ENCODE results near the gene SERPINA6. TPM values are rescaled to one million over a fixed set of nuclear protein-coding genes. Genes with fewer than 3 reads are reported as not detected.

SERPINA6 gene
- total RNA-seq, 1 experiment from 2014 or later = 4.5 TPM

- TF ChIP-seq, protein P1, sequence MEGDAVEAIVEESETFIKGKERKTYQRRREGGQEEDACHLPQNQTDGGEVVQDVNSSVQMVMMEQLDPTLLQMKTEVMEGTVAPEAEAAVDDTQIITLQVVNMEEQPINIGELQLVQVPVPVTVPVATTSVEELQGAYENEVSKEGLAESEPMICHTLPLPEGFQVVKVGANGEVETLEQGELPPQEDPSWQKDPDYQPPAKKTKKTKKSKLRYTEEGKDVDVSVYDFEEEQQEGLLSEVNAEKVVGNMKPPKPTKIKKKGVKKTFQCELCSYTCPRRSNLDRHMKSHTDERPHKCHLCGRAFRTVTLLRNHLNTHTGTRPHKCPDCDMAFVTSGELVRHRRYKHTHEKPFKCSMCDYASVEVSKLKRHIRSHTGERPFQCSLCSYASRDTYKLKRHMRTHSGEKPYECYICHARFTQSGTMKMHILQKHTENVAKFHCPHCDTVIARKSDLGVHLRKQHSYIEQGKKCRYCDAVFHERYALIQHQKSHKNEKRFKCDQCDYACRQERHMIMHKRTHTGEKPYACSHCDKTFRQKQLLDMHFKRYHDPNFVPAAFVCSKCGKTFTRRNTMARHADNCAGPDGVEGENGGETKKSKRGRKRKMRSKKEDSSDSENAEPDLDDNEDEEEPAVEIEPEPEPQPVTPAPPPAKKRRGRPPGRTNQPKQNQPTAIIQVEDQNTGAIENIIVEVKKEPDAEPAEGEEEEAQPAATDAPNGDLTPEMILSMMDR (IDR thresholded peaks at IDR 0.05; ENCODE audit: unreplicated experiment) = no peak
- CTCF ChIA-PET = no interaction called here
- Mint-ChIP-seq H3K4me3 (ENCODE audit: low read depth, unreplicated experiment) (no peak overlapping the region), H3K36me3 (ENCODE audit: insufficient read depth, unreplicated experiment) (peaks cover 10% of the 10 kb centered on the region), H3K4me1 (ENCODE audit: low read depth, unreplicated experiment) (no peaks in the 10 kb centered on the region), H3K9me3 (ENCODE audit: low read depth, unreplicated experiment) (peaks cover 10% of the 10 kb centered on the region), H3K27me3 (ENCODE audit: unreplicated experiment) (no peaks in the 10 kb centered on the region), H3K27ac (ENCODE audit: unreplicated experiment) (no peak overlapping the region)
- intact Hi-C loops (cut with micrococcal nuclease; ENCODE audit: unreplicated experiment) = no loop called here
- no TSS peak for BruUV-seq (replicated peaks)
- DNase-seq = no peak
Measured at GRCh38 chr14:94309721-94310120, 13.4 kb downstream of the SERPINA6 start.

DNA sequence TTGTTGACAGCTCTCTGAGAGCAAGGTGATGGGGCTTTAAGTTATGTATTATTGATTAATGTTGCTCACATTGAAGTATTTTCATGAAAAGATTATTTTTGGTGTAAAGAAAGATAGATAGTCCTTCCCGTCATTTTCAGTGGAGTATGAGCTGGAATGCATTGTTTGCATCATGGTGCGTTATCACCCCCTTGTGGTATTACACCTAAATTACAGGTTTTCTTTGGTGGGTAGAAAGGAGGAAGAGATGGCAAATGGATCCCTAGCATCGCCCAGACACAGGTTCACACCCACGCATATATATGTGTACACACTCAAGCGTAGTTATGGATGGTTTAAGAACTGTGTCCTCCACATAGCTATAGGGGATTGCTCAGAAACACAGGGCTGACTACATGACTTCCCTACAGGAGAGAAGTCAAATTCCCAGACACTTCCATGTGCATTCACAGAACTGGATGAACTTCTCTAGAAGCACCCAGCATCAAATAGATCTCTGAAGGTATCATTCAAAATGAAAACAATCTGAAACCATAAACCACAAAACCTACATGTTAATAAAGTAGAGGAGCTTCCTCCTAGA is 15.6 kb downstream of the SERPINA6 start:
- Mint-ChIP-seq H3K9me3 (ENCODE audit: low read depth, unreplicated experiment) (peaks cover 10% of the 10 kb centered on the region), H3K4me3 (ENCODE audit: low read depth, unreplicated experiment) (no peak overlapping the region), H3K27ac (ENCODE audit: unreplicated experiment) (no peak overlapping the region), H3K36me3 (ENCODE audit: insufficient read depth, unreplicated experiment) (peaks cover 10% of the 10 kb centered on the region), H3K27me3 (ENCODE audit: unreplicated experiment) (no peaks in the 10 kb centered on the region), H3K4me1 (ENCODE audit: low read depth, unreplicated experiment) (no peaks in the 10 kb centered on the region)
- no TSS peak for BruUV-seq (replicated peaks)
- DNase-seq = no peak
- intact Hi-C loops (cut with micrococcal nuclease; ENCODE audit: unreplicated experiment) = no loop called here
- TF ChIP-seq, protein P1 (IDR thresholded peaks at IDR 0.05; ENCODE audit: unreplicated experiment) = no peak
- CTCF ChIA-PET = interaction anchor here (0.9 kb wide), 1 partner anchor 58 kb away, joined by 3 read pairs; no protein-coding TSS in a partner anchor

DNA sequence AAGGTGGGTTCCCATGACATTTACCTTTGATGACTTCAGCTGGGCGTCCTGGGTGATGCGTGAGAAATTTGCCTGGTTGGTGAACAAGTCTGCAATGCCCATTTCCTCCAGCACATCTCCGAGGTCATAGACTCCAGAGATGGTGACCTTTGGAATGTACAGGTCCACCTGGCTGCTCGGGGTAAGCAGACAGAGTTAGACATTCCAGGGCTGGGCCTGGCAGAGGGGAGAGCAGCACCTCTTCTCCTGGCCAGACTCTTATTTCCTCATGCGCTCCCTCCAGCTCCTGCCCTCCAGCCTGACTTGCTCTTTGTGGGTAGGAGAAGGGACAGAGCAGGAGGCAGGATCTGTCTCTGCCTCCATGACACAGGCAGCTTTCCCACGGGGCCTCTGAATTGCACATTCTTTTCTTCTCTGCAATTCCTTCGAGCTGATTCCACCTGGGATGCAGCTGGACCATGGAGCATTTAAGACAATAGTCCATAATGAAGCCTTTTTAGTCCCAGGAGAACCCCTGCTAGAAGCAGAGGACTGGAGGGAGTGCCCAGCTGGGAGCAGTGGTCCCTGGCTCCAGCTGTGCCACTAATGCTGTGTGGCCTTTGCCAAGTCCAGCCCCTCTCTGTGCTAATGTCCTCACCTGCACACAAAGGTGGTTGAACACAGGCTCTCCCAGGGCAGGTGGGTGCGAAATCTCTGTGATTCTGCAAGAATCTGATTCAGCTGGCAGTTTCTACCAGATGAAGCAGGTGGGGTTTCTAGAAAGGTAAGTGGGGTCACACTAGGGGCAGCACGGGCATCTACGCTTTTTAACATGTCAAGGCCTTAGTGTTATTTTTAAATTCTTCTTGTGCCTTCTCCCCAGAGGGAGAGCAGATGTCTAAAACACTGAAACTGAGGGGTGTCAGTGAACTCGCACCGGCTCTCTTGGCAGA is 16.8 kb downstream of the SERPINA6 start:
- DNase-seq = no peak
- Mint-ChIP-seq H3K9me3 (ENCODE audit: low read depth, unreplicated experiment) (peaks cover 10% of the 10 kb centered on the region), H3K4me3 (ENCODE audit: low read depth, unreplicated experiment) (no peak overlapping the region), H3K4me1 (ENCODE audit: low read depth, unreplicated experiment) (no peaks in the 10 kb centered on the region), H3K27ac (ENCODE audit: unreplicated experiment) (no peak overlapping the region), H3K36me3 (ENCODE audit: insufficient read depth, unreplicated experiment) (peaks cover 10% of the 10 kb centered on the region), H3K27me3 (ENCODE audit: unreplicated experiment) (no peaks in the 10 kb centered on the region)
- intact Hi-C loops (cut with micrococcal nuclease; ENCODE audit: unreplicated experiment) = no loop called here
- CTCF ChIA-PET = no interaction called here
- TF ChIP-seq, protein P1 (IDR thresholded peaks at IDR 0.05; ENCODE audit: unreplicated experiment) = no peak
- no TSS peak for BruUV-seq (replicated peaks)

- intact Hi-C loops (cut with micrococcal nuclease; ENCODE audit: unreplicated experiment) = no loop called here
- no TSS peak for BruUV-seq (replicated peaks)
- peaks cover 10% of the 10 kb centered on the region for H3K9me3 Mint-ChIP-seq (ENCODE audit: low read depth, unreplicated experiment)
- CTCF ChIA-PET = no interaction called here
- TF ChIP-seq, protein P1 (IDR thresholded peaks at IDR 0.05; ENCODE audit: unreplicated experiment) = no peak
- no peak overlapping the region for H3K27ac Mint-ChIP-seq (ENCODE audit: unreplicated experiment)
- H3K36me3 Mint-ChIP-seq (ENCODE audit: insufficient read depth, unreplicated experiment) = peaks cover 10% of the 10 kb centered on the region
- no peak for DNase-seq
- no peaks in the 10 kb centered on the region for H3K27me3 Mint-ChIP-seq (ENCODE audit: unreplicated experiment)
- no peak overlapping the region for H3K4me3 Mint-ChIP-seq (ENCODE audit: low read depth, unreplicated experiment)
- no peaks in the 10 kb centered on the region for H3K4me1 Mint-ChIP-seq (ENCODE audit: low read depth, unreplicated experiment)
Measured at GRCh38 chr14:94305620-94306019, 17.5 kb downstream of the SERPINA6 start.

Measured in Calu3 (cell line).